ENCODE data around the gene COL6A5. TPM values are rescaled to one million over a fixed set of nuclear protein-coding genes. Genes with fewer than 3 reads are reported as not detected.

The COL6A5 gene
- total RNA-seq, 1 donor from 2014 or later = 4.5 TPM

DNA sequence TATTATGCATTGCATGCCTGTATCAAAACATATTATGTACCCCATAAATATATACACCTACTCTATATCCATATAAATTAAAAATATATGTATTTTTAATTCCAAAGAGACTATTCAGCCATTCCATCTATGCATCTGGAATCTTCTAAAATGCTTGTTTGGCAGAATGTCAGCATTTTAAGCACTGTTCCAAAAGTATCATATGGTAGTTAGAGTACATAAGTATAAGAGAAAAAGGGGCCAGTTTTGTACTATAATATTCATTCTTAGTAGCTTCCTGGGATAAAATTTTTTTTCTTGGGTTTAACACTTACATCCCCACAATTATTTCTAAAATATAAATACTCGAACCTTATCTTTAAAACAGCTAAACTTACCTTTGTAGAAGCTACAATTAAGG, 111.1 kb downstream of the COL6A5 start:
- Histone ChIP-seq H3K4me3 (no peak overlapping the region), H3K36me3 (no peaks in the 10 kb centered on the region), H3K9me3 (no peaks in the 10 kb centered on the region), H3K27ac (no peak overlapping the region), H3K27me3 (ENCODE audit: low read depth) (no peaks in the 10 kb centered on the region), H3K4me1 (no peaks in the 10 kb centered on the region)
- no peak for DNase-seq
- TF ChIP-seq CTCF (IDR thresholded peaks at IDR 0.05) = no peak
- no peak for ATAC-seq
- intact Hi-C loops (cut with DNase I) = no loop called here

DNA sequence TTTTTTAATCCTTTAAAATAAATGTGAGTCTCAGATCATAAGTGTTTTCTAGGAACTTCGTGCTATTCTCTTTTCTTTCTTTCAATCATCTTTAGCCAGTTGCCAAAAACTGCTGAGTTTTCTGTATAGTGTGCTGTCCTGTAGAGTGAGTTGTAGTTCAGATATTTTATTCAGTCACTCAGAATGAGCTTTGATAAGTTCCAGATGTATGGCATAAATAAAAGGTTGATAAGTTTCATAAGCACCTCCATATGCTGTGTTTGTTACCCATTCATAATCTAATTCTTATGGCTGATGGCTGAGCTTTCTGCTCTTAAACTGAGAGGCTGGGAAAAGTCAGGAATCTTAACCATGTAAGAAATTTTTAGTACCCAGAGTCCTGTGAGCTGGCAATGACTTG, 112.2 kb downstream of the COL6A5 start:
- Histone ChIP-seq H3K4me1 (no peaks in the 10 kb centered on the region), H3K36me3 (no peaks in the 10 kb centered on the region), H3K27me3 (ENCODE audit: low read depth) (no peaks in the 10 kb centered on the region), H3K9me3 (no peaks in the 10 kb centered on the region), H3K27ac (no peak overlapping the region), H3K4me3 (no peak overlapping the region)
- no peak for ATAC-seq
- no peak for TF ChIP-seq CTCF (IDR thresholded peaks at IDR 0.05)
- no peak for DNase-seq
- intact Hi-C loops (cut with DNase I) = no loop called here

- H3K4me1 ChIP-seq = no peaks in the 10 kb centered on the region
- DNase-seq (no peak), ATAC-seq (no peak)
- H3K27ac ChIP-seq = no peak overlapping the region
- no peak for TF ChIP-seq CTCF (IDR thresholded peaks at IDR 0.05)
- no peak overlapping the region for H3K4me3 ChIP-seq
- no peaks in the 10 kb centered on the region for H3K9me3 ChIP-seq
- no peaks in the 10 kb centered on the region for H3K27me3 ChIP-seq (ENCODE audit: low read depth)
- intact Hi-C loops (cut with DNase I) = no loop called here
- no peaks in the 10 kb centered on the region for H3K36me3 ChIP-seq
Observed at GRCh38 chr3:130459944-130460343, 114.5 kb downstream of the COL6A5 start.

- H3K36me3 ChIP-seq = no peaks in the 10 kb centered on the region
- no peak overlapping the region for H3K4me3 ChIP-seq
- ATAC-seq (no peak), DNase-seq (no peak)
- intact Hi-C loops (cut with DNase I) = no loop called here
- no peaks in the 10 kb centered on the region for H3K4me1 ChIP-seq
- no peaks in the 10 kb centered on the region for H3K9me3 ChIP-seq
- H3K27me3 ChIP-seq (ENCODE audit: low read depth) = no peaks in the 10 kb centered on the region
- TF ChIP-seq CTCF (IDR thresholded peaks at IDR 0.05) = no peak
- H3K27ac ChIP-seq = no peak overlapping the region
Observed at GRCh38 chr3:130462089-130462488, 116.6 kb downstream of the COL6A5 start.

DNA sequence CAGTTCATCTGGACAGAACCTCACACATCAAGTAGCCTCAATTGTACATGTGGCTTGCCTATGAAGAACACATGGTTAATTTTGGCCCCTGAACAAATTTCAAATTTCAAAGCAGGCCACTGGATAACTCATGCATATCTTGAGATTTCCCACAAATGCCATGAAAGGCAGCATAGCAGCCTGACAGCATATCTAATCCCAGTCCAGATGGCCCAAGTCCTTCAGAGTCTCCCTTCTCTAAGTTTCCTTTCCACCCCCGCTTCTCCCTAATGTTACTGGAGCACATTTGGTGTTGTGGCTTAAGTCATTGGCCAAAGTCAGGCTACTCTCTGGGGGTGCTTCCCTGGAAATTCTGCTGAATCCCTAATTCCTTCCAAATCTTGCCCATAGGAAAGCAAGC, 117.7 kb downstream of the COL6A5 start:
- H3K27me3 ChIP-seq (ENCODE audit: low read depth) = no peaks in the 10 kb centered on the region
- intact Hi-C loops (cut with DNase I) = no loop called here
- H3K4me3 ChIP-seq = no peak overlapping the region
- H3K27ac ChIP-seq = no peak overlapping the region
- ATAC-seq (no peak), DNase-seq (no peak)
- no peaks in the 10 kb centered on the region for H3K4me1 ChIP-seq
- no peak for TF ChIP-seq CTCF (IDR thresholded peaks at IDR 0.05)
- no peaks in the 10 kb centered on the region for H3K9me3 ChIP-seq
- H3K36me3 ChIP-seq = no peaks in the 10 kb centered on the region

DNA sequence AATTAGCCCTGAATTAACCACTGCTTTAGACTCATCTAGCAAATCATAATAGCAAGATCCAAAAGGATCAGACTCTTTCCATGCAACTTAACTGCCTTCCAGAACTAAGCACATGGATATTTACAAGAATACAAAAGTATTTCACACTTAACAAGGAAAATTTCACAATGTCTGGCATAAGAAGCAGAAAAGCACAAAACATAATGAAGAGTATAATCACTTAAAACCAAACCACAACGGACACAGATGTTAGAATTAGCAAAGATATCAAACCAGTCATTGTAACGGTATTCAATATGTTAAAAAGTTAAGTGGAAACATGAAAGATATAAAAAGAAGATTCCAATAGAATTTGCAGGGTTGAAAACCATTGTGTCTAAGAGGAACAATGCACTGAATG, 120.0 kb downstream of the COL6A5 start:
- ATAC-seq (no peak), DNase-seq (no peak)
- intact Hi-C loops (cut with DNase I) = no loop called here

More for the DNA sequence above, 120.0 kb downstream of the COL6A5 start:
- Histone ChIP-seq H3K4me3 (no peak overlapping the region), H3K9me3 (no peaks in the 10 kb centered on the region), H3K36me3 (no peaks in the 10 kb centered on the region), H3K27me3 (ENCODE audit: low read depth) (no peaks in the 10 kb centered on the region), H3K27ac (no peak overlapping the region), H3K4me1 (no peaks in the 10 kb centered on the region)
- no peak for TF ChIP-seq CTCF (IDR thresholded peaks at IDR 0.05)
